Activated naive CD4-positive, alpha-beta T cell treated with anti-CD3 and anti-CD28 coated beads, Interleukin-2, amount 10 ng/mL, durations not matched to agents 7 days and 5 days (primary cell): ENCODE measurements around the gene IFT25.
"Not testable (repeated sequence)": the region's sequence is repeated elsewhere in the genome, so short reads cannot be mapped to it uniquely, and the experiment has no call there.

Source experiments
- CTCF ChIA-PET: fragments of 350-600 bp; sonication (Branson Sonifier 250); formaldehyde crosslinking; loops from one replicate; lab custom pipeline; 2021; ENCODE audit warnings: antibody characterized with exemption; lab: Charles Lee
- DNase-seq: peaks from one replicate; pipeline ENCODE4 v3.0.0-alpha.2; 2020
- H3K27ac Mint-ChIP-seq: one replicate; pipeline ENCODE4 v1.8.0; 2021; ENCODE audit warnings: mild to moderate bottlenecking, moderate library complexity, mixed read lengths
- H3K27me3 Mint-ChIP-seq: one replicate; pipeline ENCODE4 v1.8.0; 2021; ENCODE audit warnings: mild to moderate bottlenecking, mixed read lengths
- H3K36me3 Mint-ChIP-seq: one replicate; pipeline ENCODE4 v1.8.0; 2021; ENCODE audit warnings: mixed read lengths
- H3K4me1 Mint-ChIP-seq: one replicate; pipeline ENCODE4 v1.8.0; 2021; ENCODE audit warnings: mixed read lengths
- H3K4me3 Mint-ChIP-seq: one replicate; pipeline ENCODE4 v1.8.0; 2021; ENCODE audit warnings: mild to moderate bottlenecking, moderate library complexity, mixed read lengths
- H3K9me3 Mint-ChIP-seq: one replicate; pipeline ENCODE4 v1.8.0; 2021; ENCODE audit warnings: mixed read lengths

Gene IFT25

GRCh38 chr1:53875150-53875549 is 70.3 kb downstream of the IFT25 start:
- H3K9me3 Mint-ChIP-seq, H3K27me3 Mint-ChIP-seq, H3K27ac Mint-ChIP-seq, DNase-seq, H3K4me3 Mint-ChIP-seq, H3K4me1 Mint-ChIP-seq: not testable (repeated sequence)
- CTCF ChIA-PET: interaction anchor here (0.6 to 1.7 kb wide), 4 partner anchors 15 to 84 kb away, joined by 3 to 6 read pairs (median 4); no protein-coding TSS in a partner anchor
- peaks cover 16% of the 10 kb centered on the region for H3K36me3 Mint-ChIP-seq

DNA sequence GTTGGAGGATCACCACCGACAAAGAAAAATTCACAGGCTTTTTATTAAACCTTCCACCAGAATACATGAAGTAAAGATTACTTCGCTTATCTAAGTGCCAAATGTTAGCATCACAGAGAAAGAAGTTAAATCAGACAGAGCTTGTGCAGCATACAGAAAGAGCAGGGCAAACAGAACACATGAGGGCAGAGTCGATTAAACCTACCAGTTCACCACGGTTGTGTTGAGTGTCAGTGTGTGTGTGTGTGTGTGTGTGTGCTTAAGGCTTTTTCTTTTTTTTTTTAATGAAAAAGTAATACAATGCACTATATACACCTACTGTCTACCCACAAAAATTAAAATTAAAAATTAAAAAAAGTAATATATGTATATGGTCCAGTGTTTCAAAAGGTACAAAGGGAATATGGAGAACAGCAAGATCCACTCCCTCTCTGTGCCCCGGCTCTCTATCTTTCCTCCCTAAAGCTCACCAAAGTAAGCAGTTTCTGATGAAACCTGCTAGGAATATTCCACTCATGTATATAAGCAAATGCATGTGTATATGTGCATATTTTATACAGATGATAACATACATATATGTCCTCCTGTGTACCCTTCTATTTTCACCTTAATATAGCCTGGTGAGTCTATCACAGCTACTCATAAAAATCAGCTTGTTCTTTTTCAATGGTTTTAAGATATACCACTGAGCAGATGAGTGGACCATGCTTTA is 73.6 kb downstream of the IFT25 start:
- DNase-seq: no peak
- no peaks in the 10 kb centered on the region for H3K27me3 Mint-ChIP-seq
- H3K4me3 Mint-ChIP-seq: no peak overlapping the region
- no peaks in the 10 kb centered on the region for H3K4me1 Mint-ChIP-seq
- CTCF ChIA-PET: interaction anchor here (0.9 to 6.7 kb wide), 5 partner anchors 7 to 88 kb away, joined by 3 to 60 read pairs (median 3); no protein-coding TSS in a partner anchor
- H3K36me3 Mint-ChIP-seq: peaks cover 15% of the 10 kb centered on the region
- no peaks in the 10 kb centered on the region for H3K9me3 Mint-ChIP-seq
- H3K27ac Mint-ChIP-seq: no peak overlapping the region
